Measurements from ENCODE around the gene CARMIL1. TPM values are rescaled to one million over a fixed set of nuclear protein-coding genes. Genes with fewer than 3 reads are reported as not detected.

The CARMIL1 gene
- polyA plus RNA-seq, 1 of the 3 experiments (the other 2 are of a cell fraction): 1.7 TPM

DNA sequence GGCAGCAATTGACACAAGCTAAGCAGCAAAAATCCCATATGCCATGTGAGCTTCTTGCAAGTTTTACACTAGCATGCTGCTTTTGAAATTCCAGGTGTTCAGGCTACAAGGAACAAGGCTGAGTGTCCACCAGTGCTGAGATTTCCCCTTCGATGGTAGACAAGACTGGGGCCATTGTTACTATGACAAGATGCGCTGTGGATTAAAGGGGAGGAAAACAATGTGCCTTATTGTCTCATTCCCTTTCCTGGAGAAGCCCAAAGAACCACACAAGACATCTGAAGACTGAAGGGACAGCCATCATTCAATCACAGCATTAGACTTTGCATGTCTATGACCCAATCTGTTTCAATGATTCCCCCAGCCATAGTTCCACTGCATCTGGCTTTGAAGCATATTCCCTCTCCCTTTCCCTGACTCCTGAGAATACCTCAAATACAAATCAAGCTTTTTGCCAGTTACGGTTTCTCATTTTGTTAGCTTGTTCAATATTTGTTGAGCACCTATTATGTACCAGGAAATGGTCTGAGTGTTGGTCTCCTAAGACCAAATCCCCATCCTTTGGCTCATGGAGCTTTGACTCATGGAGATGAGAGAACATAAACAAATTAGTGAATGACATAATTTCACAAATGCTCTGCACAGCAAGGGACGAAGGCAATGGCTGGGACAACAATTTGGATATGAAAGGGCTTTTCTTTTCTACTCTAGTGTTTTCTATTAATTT, 349.5 kb downstream of the CARMIL1 start:
- Histone ChIP-seq H3K9me2 (no peaks in the 10 kb centered on the region), H3K27me3 (ENCODE audit: insufficient read depth) (no peaks in the 10 kb centered on the region), H3F3A (replicated peaks; ENCODE audit: insufficient read depth) (no peaks in the 10 kb centered on the region), H3K27ac (ENCODE audit: low read depth in 2 of 2, low read length in 1 of 2) (no peak overlapping the region), H3K4me3 (ENCODE audit: low read depth in 2 of 2, low read length in 1 of 2) (no peak overlapping the region), H2AFZ (ENCODE audit: low read depth) (no peak overlapping the region), H3K9me3 (no peaks in the 10 kb centered on the region), H3K9ac (no peak overlapping the region), H3K4me2 (no peak overlapping the region), H3K36me3 (replicated peaks in 1 of 2; ENCODE audit: control insufficient read depth in 1 of 2, insufficient read depth in 2 of 2, low read length in 1 of 2) (no peaks in the 10 kb centered on the region), H3K79me2 (ENCODE audit: insufficient read depth) (no peaks in the 10 kb centered on the region), H4K20me1 (ENCODE audit: insufficient read depth) (no peaks in the 10 kb centered on the region), H3K4me1 (ENCODE audit: control insufficient read depth in 1 of 2, insufficient read depth in 2 of 2, low read depth in 1 of 2, low read length in 1 of 2) (peaks cover 0 to 4% of the 10 kb centered on the region in 2 experiments; a peak in 1 of 4 replicates)
- no peak for DNase-seq
- WGBS (ENCODE audit: low lambda C conversion rate): 76% methylated on average over 4 of the region's 4 CpGs
- TF ChIP-seq SIN3A (IDR thresholded peaks at IDR 0.05; ENCODE audit: borderline replicate concordance, low read depth, low read length) (no peak), FOSL2 (IDR thresholded peaks at IDR 0.05; ENCODE audit: borderline replicate concordance, low read depth) (no peak), NFIC (IDR thresholded peaks at IDR 0.05; ENCODE audit: borderline replicate concordance) (no peak), EZH2phosphoT487 (IDR thresholded peaks at IDR 0.05; ENCODE audit: borderline replicate concordance, low read depth) (no peak), GABPA (IDR thresholded peaks at IDR 0.05; ENCODE audit: low read depth) (no peak), YY1 (IDR thresholded peaks at IDR 0.05; ENCODE audit: low read depth) (no peak), EP300 (IDR thresholded peaks at IDR 0.05; ENCODE audit: borderline replicate concordance in 1 of 2, low read depth in 1 of 2, low read length in 1 of 2) (no peak), TEAD4 (IDR thresholded peaks at IDR 0.05; ENCODE audit: borderline replicate concordance, insufficient read depth) (no peak)
- TF ChIP-seq, protein P1, sequence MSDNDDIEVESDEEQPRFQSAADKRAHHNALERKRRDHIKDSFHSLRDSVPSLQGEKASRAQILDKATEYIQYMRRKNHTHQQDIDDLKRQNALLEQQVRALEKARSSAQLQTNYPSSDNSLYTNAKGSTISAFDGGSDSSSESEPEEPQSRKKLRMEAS (IDR thresholded peaks at IDR 0.05; ENCODE audit: low read depth): no peak
- TF ChIP-seq, protein P2, sequence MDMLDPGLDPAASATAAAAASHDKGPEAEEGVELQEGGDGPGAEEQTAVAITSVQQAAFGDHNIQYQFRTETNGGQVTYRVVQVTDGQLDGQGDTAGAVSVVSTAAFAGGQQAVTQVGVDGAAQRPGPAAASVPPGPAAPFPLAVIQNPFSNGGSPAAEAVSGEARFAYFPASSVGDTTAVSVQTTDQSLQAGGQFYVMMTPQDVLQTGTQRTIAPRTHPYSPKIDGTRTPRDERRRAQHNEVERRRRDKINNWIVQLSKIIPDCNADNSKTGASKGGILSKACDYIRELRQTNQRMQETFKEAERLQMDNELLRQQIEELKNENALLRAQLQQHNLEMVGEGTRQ (IDR thresholded peaks at IDR 0.05; ENCODE audit: borderline replicate concordance, low read depth, low read length): no peak
- TF ChIP-seq, protein P3, sequence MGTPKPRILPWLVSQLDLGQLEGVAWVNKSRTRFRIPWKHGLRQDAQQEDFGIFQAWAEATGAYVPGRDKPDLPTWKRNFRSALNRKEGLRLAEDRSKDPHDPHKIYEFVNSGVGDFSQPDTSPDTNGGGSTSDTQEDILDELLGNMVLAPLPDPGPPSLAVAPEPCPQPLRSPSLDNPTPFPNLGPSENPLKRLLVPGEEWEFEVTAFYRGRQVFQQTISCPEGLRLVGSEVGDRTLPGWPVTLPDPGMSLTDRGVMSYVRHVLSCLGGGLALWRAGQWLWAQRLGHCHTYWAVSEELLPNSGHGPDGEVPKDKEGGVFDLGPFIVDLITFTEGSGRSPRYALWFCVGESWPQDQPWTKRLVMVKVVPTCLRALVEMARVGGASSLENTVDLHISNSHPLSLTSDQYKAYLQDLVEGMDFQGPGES (IDR thresholded peaks at IDR 0.05; ENCODE audit: low read depth, low read length): no peak
- TF ChIP-seq, protein P4, sequence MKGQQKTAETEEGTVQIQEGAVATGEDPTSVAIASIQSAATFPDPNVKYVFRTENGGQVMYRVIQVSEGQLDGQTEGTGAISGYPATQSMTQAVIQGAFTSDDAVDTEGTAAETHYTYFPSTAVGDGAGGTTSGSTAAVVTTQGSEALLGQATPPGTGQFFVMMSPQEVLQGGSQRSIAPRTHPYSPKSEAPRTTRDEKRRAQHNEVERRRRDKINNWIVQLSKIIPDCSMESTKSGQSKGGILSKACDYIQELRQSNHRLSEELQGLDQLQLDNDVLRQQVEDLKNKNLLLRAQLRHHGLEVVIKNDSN (IDR thresholded peaks at IDR 0.05; ENCODE audit: borderline replicate concordance, low read depth): no peak
- CTCF ChIA-PET: interaction anchor here (0.7 to 1.4 kb wide), 2 partner anchors 90 to 351 kb away, joined by 4 read pairs; no protein-coding TSS in a partner anchor
- POLR2A ChIA-PET: no interaction called here

DNA sequence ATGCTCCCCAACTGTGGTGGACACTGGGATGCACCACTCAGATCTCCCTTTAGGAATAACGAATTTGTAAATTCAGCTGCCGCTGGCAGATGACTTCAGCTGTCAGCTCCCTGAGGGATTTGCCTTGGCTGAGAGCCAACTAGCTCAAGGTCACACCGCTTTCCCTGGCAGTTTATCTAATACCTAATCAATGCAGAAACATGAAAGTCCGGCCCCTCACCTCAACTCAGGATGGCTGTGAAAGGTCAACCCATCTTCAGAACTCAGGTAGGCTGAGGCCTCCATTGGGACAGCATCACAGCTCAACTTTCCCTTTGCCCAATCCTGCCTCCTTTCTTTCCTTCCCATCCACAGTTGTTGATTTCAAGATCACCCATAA, 350.0 kb downstream of the CARMIL1 start:
- TF ChIP-seq, protein P5, sequence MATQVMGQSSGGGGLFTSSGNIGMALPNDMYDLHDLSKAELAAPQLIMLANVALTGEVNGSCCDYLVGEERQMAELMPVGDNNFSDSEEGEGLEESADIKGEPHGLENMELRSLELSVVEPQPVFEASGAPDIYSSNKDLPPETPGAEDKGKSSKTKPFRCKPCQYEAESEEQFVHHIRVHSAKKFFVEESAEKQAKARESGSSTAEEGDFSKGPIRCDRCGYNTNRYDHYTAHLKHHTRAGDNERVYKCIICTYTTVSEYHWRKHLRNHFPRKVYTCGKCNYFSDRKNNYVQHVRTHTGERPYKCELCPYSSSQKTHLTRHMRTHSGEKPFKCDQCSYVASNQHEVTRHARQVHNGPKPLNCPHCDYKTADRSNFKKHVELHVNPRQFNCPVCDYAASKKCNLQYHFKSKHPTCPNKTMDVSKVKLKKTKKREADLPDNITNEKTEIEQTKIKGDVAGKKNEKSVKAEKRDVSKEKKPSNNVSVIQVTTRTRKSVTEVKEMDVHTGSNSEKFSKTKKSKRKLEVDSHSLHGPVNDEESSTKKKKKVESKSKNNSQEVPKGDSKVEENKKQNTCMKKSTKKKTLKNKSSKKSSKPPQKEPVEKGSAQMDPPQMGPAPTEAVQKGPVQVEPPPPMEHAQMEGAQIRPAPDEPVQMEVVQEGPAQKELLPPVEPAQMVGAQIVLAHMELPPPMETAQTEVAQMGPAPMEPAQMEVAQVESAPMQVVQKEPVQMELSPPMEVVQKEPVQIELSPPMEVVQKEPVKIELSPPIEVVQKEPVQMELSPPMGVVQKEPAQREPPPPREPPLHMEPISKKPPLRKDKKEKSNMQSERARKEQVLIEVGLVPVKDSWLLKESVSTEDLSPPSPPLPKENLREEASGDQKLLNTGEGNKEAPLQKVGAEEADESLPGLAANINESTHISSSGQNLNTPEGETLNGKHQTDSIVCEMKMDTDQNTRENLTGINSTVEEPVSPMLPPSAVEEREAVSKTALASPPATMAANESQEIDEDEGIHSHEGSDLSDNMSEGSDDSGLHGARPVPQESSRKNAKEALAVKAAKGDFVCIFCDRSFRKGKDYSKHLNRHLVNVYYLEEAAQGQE (IDR thresholded peaks at IDR 0.05; ENCODE audit: low read depth, low read length): no peak
- TF ChIP-seq RCOR1 (IDR thresholded peaks at IDR 0.05; ENCODE audit: low read length) (no peak), GATA2 (CRISPR knock-in tag; IDR thresholded peaks at IDR 0.05) (no peak)
- TF ChIP-seq, protein P2 (IDR thresholded peaks at IDR 0.05; ENCODE audit: borderline replicate concordance, low read depth, low read length): no peak
- TF ChIP-seq, protein P1 (IDR thresholded peaks at IDR 0.05; ENCODE audit: low read depth): no peak
- H3K9ac ChIP-seq: no peak overlapping the region
- no peaks in the 10 kb centered on the region for H3F3A ChIP-seq (replicated peaks; ENCODE audit: insufficient read depth)
- no peaks in the 10 kb centered on the region for H3K36me3 ChIP-seq (replicated peaks in 1 of 2; ENCODE audit: control insufficient read depth in 1 of 2, insufficient read depth in 2 of 2, low read length in 1 of 2)
- no peak overlapping the region for H3K4me3 ChIP-seq (ENCODE audit: low read depth in 2 of 2, low read length in 1 of 2)
- CTCF ChIA-PET: interaction anchor here (0.7 to 1.4 kb wide), 2 partner anchors 89 to 351 kb away, joined by 4 read pairs; no protein-coding TSS in a partner anchor
- H3K4me1 ChIP-seq (ENCODE audit: control insufficient read depth in 1 of 2, insufficient read depth in 2 of 2, low read depth in 1 of 2, low read length in 1 of 2): peaks cover 0 to under 1% of the 10 kb centered on the region in 2 experiments; a peak in 1 of 4 replicates
- POLR2A ChIA-PET: no interaction called here
- H3K4me2 ChIP-seq: no peak overlapping the region
- DNase-seq: no peak
- no peaks in the 10 kb centered on the region for H3K79me2 ChIP-seq (ENCODE audit: insufficient read depth)
- no peak overlapping the region for H3K27ac ChIP-seq (ENCODE audit: low read depth in 2 of 2, low read length in 1 of 2)
- H4K20me1 ChIP-seq (ENCODE audit: insufficient read depth): no peaks in the 10 kb centered on the region
- no peaks in the 10 kb centered on the region for H3K9me2 ChIP-seq
- WGBS (ENCODE audit: low lambda C conversion rate): 44% methylated on average over 4 of the region's 4 CpGs
- no peaks in the 10 kb centered on the region for H3K27me3 ChIP-seq (ENCODE audit: insufficient read depth)
- no peak overlapping the region for H2AFZ ChIP-seq (ENCODE audit: low read depth)
- no peaks in the 10 kb centered on the region for H3K9me3 ChIP-seq
